ENCODE measurements around the gene FILIP1.

Gene FILIP1

GRCh38 chr6:75257343-75258087, 236.1 kb downstream of the FILIP1 start:
- DNase-seq = no peak

GRCh38 chr6:75250552-75250951, 243.0 kb downstream of the FILIP1 start:
- no peak for DNase-seq

GRCh38 chr6:75249837-75250236, 243.8 kb downstream of the FILIP1 start:
- no peak for DNase-seq

- no peak for DNase-seq
Observed at GRCh38 chr6:75246386-75246785, 247.2 kb downstream of the FILIP1 start.

- no peak for DNase-seq
Observed at GRCh38 chr6:75244063-75244584, 249.5 kb downstream of the FILIP1 start.

GRCh38 chr6:75243333-75244062, 250.1 kb downstream of the FILIP1 start, which contains the start of gene COX7A2:
Gene COX7A2 (minus strand): TSS chr6:75243801. CDS start chr6:75243734, 67 bp downstream.
- DNase-seq = peak; percentile 75
